DOHH2 (cell line): ENCODE measurements around the gene SLC6A2.

ENCODE experiments used
- EZH2phosphoT487 ChIP-seq: fragments of 200-600 bp; sonication (generic); IDR thresholded peaks from 2 replicates; pipeline ENCODE4 v1.6.1; 2017; ENCODE audit warnings: borderline replicate concordance, mild to moderate bottlenecking, antibody characterized with exemption, low read length, moderate library complexity, mixed read lengths
- TF ChIP-seq, protein P1 (sequence below): fragments of 200-600 bp; sonication (generic); IDR thresholded peaks from one replicate; pipeline ENCODE4 v1.5.1; 2014; ENCODE audit warnings: antibody characterized with exemption, mild to moderate bottlenecking, low read depth, low read length; ENCODE audit not compliant: poor library complexity, severe bottlenecking

DNA sequence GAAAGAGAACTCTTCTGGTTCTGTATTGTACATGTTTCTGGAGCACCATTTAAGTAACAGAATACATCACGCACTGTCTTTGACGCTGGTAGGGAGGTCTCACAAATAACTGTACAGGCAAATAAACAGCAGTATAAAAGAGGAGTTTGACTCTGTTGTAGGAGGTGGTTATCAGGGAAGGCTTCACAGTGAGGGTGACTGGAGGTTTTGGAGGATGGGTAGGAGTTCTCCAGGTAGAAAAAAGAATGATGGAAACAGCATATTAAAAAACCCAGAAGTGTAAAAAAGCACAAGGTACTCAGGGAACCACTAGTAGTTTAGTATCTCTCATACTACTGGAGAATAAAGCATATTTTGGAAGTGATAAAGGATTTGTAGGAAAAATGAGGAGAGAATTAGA lies 2.7 kb upstream of the SLC6A2 start:
- TF ChIP-seq, protein P1, sequence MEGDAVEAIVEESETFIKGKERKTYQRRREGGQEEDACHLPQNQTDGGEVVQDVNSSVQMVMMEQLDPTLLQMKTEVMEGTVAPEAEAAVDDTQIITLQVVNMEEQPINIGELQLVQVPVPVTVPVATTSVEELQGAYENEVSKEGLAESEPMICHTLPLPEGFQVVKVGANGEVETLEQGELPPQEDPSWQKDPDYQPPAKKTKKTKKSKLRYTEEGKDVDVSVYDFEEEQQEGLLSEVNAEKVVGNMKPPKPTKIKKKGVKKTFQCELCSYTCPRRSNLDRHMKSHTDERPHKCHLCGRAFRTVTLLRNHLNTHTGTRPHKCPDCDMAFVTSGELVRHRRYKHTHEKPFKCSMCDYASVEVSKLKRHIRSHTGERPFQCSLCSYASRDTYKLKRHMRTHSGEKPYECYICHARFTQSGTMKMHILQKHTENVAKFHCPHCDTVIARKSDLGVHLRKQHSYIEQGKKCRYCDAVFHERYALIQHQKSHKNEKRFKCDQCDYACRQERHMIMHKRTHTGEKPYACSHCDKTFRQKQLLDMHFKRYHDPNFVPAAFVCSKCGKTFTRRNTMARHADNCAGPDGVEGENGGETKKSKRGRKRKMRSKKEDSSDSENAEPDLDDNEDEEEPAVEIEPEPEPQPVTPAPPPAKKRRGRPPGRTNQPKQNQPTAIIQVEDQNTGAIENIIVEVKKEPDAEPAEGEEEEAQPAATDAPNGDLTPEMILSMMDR, result no peak
- TF ChIP-seq EZH2phosphoT487, result no peak
